Transverse colon (tissue), 4 donors: ENCODE measurements around the gene DERA. TPM values are rescaled to one million over a fixed set of nuclear protein-coding genes. Genes with fewer than 3 reads are reported as not detected.
A peak's percentile ranks its signal among the peaks of the same experiment; 100 is the strongest.

ENCODE experiments used
- DNase-seq: peaks from one replicate; pipeline ENCODE4 v3.0.0-alpha.2; 2019
- H3K27ac ChIP-seq, 4 donors: fragments of 200-600 bp; sonication (generic); 2 replicates each; pipeline ENCODE4 v1.5.1; 2016 to 2018; ENCODE audit warnings: inconsistent platforms in 4 of 4
- H3K27me3 ChIP-seq: fragments of 200-600 bp; sonication (generic); 2 replicates; pipeline ENCODE4 v1.5.1; 2017; ENCODE audit warnings: inconsistent platforms
- H3K36me3 ChIP-seq, 4 donors: fragments of 200-600 bp; sonication (generic); 2 replicates each; pipeline ENCODE4 v1.5.1; 2017 to 2019; ENCODE audit warnings: inconsistent platforms in 4 of 4
- H3K4me1 ChIP-seq, 4 donors: fragments of 200-600 bp; sonication (generic); 2 replicates each; pipeline ENCODE4 v1.5.1; 2017 to 2020; ENCODE audit warnings: inconsistent platforms in 4 of 4
- H3K4me3 ChIP-seq, 4 donors: fragments of 200-600 bp; sonication (generic); 1 replicate in 1 of 4; 2 replicates in 3 of 4; pipeline versions ENCODE4 v1.5.1 to v1.6.1; 2017 to 2019; ENCODE audit warnings: inconsistent platforms in 4 of 4
- H3K9me3 ChIP-seq, 2 donors: fragments of 200-600 bp; sonication (generic); 2 replicates each; pipeline ENCODE4 v1.5.1; 2017 to 2019; ENCODE audit warnings: inconsistent platforms in 2 of 2
- EP300 ChIP-seq: sonication (generic); formaldehyde crosslinking; IDR thresholded peaks from one replicate; pipeline ENCODE4 v1.6.1; 2017; ENCODE audit warnings: antibody characterized with exemption, low read depth
- POLR2A ChIP-seq: fragments of 450-650 bp; IDR thresholded peaks from one replicate; pipeline ENCODE4 v1.6.1; 2016; ENCODE audit warnings: antibody characterized with exemption, mild to moderate bottlenecking, moderate library complexity
- POLR2AphosphoS5 ChIP-seq, 3 donors: sonication (generic); formaldehyde crosslinking; IDR thresholded peaks; one replicate each; pipeline ENCODE4 v1.6.1; 2016; ENCODE audit warnings: antibody characterized with exemption in 3 of 3
- WGBS, 2 donors: methylation state at CpG; one replicate each; pipeline ENCODE4 v1.1.5; 2018; ENCODE audit warnings: low coverage in 1 of 2; 5-methylcytosine and 5-hydroxymethylcytosine counted together
- in situ Hi-C, 4 donors: fragments of 200-750 bp; cut with MboI; loops; one replicate each; pipeline versions ENCODE4 v1.15.0 to v1.15.1; 2017; ENCODE audit warnings: low sequenced_read_pairs in 3 of 4, low pct_ligation_motif_present in 1 of 4, low pct_unique_long_range_greater_than_20kb in 1 of 4
- intact Hi-C: fragments of 100-400 bp; cut with DNase I; formaldehyde crosslinking; loops from one replicate; pipeline ENCODE4 v1.15.1; 2023; ENCODE audit warnings: low total_unique reads
- total RNA-seq, 4 donors: library from RNA; depleted of rRNA; stranded (reverse); fragments of >200 nt; gene quantifications; one replicate each; pipeline ENCODE4 v1.1.0, GENCODE V29; 2016
- TF ChIP-seq, protein P1 (sequence below), 5 experiments: fragments of 200-600 bp in 3 of 5; fragments of 450-650 bp in 2 of 5; sonication (generic) in 3 of 5; IDR thresholded peaks; 1 replicate in 2 of 5; 2 replicates in 3 of 5; pipeline ENCODE4 v1.5.1; 2016 to 2017; ENCODE audit warnings: antibody characterized with exemption in 5 of 5, inconsistent platforms in 3 of 5, mild to moderate bottlenecking in 2 of 5, moderate library complexity in 1 of 5

The DERA gene
- total RNA-seq, 4 donors from 2014 or later, result 9.2 to 112 (median 69.9) TPM

DNA sequence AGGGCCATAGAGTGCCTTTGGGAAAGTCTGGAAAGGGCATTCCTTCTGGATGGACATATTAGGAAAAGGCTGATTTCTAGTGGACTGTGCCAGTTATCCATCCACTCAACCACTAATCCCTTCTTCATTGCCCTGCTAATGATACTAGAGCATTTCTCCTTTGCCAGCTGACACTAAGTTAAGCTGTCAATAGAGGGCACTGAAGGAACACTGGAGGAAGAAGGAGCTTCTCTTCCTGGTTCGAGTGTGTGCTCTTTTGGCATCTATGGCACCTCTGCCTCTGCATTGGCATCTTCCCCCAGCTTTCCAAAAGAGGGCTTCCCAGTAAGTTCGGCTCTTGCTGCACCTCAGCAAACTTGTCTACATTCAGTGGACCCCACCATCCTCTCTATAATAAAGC lies 165.4 kb downstream of the DERA start:
- Histone ChIP-seq H3K4me3 (no peak overlapping the region), H3K36me3 (no peaks in the 10 kb centered on the region), H3K27ac (no peak overlapping the region), H3K9me3 (no peaks in the 10 kb centered on the region), H3K27me3 (no peaks in the 10 kb centered on the region), H3K4me1 (peaks cover 0 to 3% (median 0%) of the 10 kb centered on the region in 4 donors)
- no peak for TF ChIP-seq POLR2AphosphoS5 (IDR thresholded peaks at IDR 0.05)
- TF ChIP-seq, protein P1, sequence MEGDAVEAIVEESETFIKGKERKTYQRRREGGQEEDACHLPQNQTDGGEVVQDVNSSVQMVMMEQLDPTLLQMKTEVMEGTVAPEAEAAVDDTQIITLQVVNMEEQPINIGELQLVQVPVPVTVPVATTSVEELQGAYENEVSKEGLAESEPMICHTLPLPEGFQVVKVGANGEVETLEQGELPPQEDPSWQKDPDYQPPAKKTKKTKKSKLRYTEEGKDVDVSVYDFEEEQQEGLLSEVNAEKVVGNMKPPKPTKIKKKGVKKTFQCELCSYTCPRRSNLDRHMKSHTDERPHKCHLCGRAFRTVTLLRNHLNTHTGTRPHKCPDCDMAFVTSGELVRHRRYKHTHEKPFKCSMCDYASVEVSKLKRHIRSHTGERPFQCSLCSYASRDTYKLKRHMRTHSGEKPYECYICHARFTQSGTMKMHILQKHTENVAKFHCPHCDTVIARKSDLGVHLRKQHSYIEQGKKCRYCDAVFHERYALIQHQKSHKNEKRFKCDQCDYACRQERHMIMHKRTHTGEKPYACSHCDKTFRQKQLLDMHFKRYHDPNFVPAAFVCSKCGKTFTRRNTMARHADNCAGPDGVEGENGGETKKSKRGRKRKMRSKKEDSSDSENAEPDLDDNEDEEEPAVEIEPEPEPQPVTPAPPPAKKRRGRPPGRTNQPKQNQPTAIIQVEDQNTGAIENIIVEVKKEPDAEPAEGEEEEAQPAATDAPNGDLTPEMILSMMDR (IDR thresholded peaks at IDR 0.05), result peak in 2 of 5 experiments; percentile 17 to 22
- 52% methylated on average over 2 of the region's 2 CpGs; no CpG with 5 or more reads in 1 of the 2 donors for WGBS, 2 donors
- in situ Hi-C loops (no loop called here), intact Hi-C loops (no loop called here)
- DNase-seq, result no peak

DNA sequence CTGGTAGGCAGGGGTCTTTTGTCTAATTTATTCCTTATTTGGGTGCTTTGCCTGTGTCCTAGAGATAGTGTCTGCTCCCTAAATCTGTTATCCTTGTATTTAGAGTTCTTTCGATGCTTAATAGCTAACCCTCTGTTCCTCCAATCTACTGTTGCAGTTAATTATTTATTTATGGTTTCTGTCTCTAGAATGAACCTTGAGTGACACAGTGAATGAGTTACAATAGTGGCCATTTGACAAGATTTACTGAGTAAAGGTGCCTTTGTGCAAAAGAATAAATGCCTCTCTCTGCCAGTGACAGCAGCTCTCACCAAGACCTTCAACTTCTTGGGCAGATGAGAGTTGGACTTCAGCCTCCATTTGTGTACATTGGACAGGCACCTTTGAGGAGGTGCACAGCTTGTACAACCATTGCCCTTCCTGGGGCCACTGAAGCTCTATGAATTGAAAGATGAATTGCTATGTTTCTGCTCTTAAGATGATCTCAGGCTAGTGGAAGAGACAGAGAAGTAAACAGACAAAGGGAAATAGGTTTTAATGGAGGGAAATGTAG lies 165.9 kb downstream of the DERA start:
- H3K36me3 ChIP-seq, result no peaks in the 10 kb centered on the region
- peak; percentile 10 for DNase-seq
- 77% methylated on average over 1 of the region's 1 CpG for WGBS, 2 donors
- no peaks in the 10 kb centered on the region for H3K27me3 ChIP-seq
- in situ Hi-C loops (no loop called here), intact Hi-C loops (no loop called here)
- no peak overlapping the region for H3K27ac ChIP-seq
- H3K4me1 ChIP-seq, result peaks cover 0 to 3% (median 0%) of the 10 kb centered on the region in 4 donors
- no peak overlapping the region for H3K4me3 ChIP-seq
- no peak for TF ChIP-seq EP300
- TF ChIP-seq, protein P1 (IDR thresholded peaks at IDR 0.05), result no peak
- TF ChIP-seq POLR2AphosphoS5 (IDR thresholded peaks at IDR 0.05), result no peak
- TF ChIP-seq POLR2A, result no peak
- H3K9me3 ChIP-seq, result no peaks in the 10 kb centered on the region

DNA sequence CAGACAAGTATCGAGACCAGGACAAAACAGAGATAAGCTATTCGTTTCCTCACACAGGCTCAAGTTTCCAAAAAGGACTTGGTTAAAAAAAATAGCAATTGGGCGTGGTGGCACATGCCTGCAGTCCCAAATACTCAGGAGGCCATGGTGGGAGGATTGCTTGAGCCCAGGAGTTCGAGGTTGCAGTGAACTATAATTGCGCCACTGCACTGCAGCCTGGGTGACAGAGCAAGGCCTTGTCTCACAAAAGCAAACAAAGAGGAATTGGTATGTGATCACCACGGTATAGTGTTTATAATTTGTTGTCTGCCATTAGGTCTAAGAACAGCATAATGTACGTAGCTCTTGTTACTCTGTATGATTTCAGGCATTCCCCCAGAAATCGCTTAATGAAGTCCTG lies 175.3 kb downstream of the DERA start:
- no peak for DNase-seq
- intact Hi-C loops (no loop called here), in situ Hi-C loops (no loop called here)
- 68 to 76% methylated on average over 7 to 8 of the region's 8 CpGs for WGBS, 2 donors
- Histone ChIP-seq H3K4me3 (no peak overlapping the region), H3K9me3 (no peaks in the 10 kb centered on the region), H3K4me1 (no peaks in the 10 kb centered on the region), H3K27ac (no peak overlapping the region), H3K36me3 (no peaks in the 10 kb centered on the region), H3K27me3 (no peaks in the 10 kb centered on the region)
- TF ChIP-seq EP300 (no peak), POLR2AphosphoS5 (IDR thresholded peaks at IDR 0.05) (no peak)
- TF ChIP-seq, protein P1 (IDR thresholded peaks at IDR 0.05), result no peak

DNA sequence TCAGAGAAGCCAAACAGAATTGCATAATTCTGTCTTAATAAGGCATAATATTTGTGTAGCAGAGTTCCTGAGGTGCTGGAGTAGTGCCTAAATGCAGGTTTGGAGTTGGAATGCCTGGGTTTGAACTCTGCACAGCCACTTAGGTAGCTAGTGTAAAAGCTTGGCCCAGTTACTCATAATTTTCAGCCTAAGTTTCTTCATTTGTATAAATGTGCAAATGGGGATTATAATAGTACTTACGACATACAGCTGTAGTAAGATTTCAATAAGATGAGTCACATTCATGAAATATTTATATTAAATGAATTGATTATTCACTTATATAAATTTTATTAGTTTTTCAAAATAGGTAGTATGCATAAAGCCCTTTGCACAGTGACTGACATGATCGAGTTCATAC lies 175.8 kb downstream of the DERA start:
- no peaks in the 10 kb centered on the region for H3K36me3 ChIP-seq
- no peak overlapping the region for H3K27ac ChIP-seq
- H3K9me3 ChIP-seq, result no peaks in the 10 kb centered on the region
- H3K4me3 ChIP-seq, result no peak overlapping the region
- intact Hi-C loops, result no loop called here
- in situ Hi-C loops, result no loop called here
- no peaks in the 10 kb centered on the region for H3K27me3 ChIP-seq
- TF ChIP-seq EP300 (no peak), POLR2A (no peak), POLR2AphosphoS5 (IDR thresholded peaks at IDR 0.05) (no peak)
- TF ChIP-seq, protein P1 (IDR thresholded peaks at IDR 0.05), result no peak
- 86 to 89% methylated on average over 2 of the region's 2 CpGs for WGBS, 2 donors
- H3K4me1 ChIP-seq, result no peaks in the 10 kb centered on the region
- no peak for DNase-seq

Other genes starting within 250 kb of the DERA start
- gene EPS8, start 121.9 kb upstream of the DERA start, total RNA-seq, result 100 to 1,000 TPM in 3 of 4 donors, 10 to 100 TPM in 1; 55.1 to 180 (median 140) TPM
- gene STRAP, start 28.9 kb upstream of the DERA start, total RNA-seq, result 10 to 100 TPM; 39.3 to 78.6 (median 48.6) TPM